IPS-20b (cell line): ENCODE results near the gene MFSD1.

ENCODE experiments used
- H3K27ac ChIP-seq: one replicate; pipeline ENCODE4 v1.5.1; 2013; ENCODE audit warnings: low read length
- H3K27me3 ChIP-seq: 2 replicates; pipeline ENCODE4 v1.6.1; 2013; ENCODE audit warnings: mild to moderate bottlenecking, low read length, inconsistent platforms; ENCODE audit not compliant: insufficient read depth
- H3K36me3 ChIP-seq: 2 replicates; pipeline ENCODE4 v1.6.1; 2013; ENCODE audit warnings: low read depth, mild to moderate bottlenecking, inconsistent platforms, low read length, moderate library complexity; ENCODE audit not compliant: insufficient read depth
- H3K4me1 ChIP-seq: 2 replicates; pipeline ENCODE4 v1.6.1; 2013; ENCODE audit warnings: mild to moderate bottlenecking, control low read depth, inconsistent platforms, low read length, moderate library complexity; ENCODE audit not compliant: insufficient read depth
- H3K4me3 ChIP-seq: 2 replicates; pipeline ENCODE4 v1.5.1; 2013; ENCODE audit warnings: mild to moderate bottlenecking, low read length, inconsistent platforms
- H3K9ac ChIP-seq: 2 replicates; pipeline ENCODE4 v1.6.1; 2013; ENCODE audit warnings: low read depth, mild to moderate bottlenecking, inconsistent platforms, low read length, moderate library complexity
- H3K9me3 ChIP-seq: 2 replicates; pipeline ENCODE4 v1.6.1; 2013; ENCODE audit warnings: mild to moderate bottlenecking, low read depth, low read length, inconsistent platforms; ENCODE audit not compliant: insufficient read depth

Gene MFSD1

DNA sequence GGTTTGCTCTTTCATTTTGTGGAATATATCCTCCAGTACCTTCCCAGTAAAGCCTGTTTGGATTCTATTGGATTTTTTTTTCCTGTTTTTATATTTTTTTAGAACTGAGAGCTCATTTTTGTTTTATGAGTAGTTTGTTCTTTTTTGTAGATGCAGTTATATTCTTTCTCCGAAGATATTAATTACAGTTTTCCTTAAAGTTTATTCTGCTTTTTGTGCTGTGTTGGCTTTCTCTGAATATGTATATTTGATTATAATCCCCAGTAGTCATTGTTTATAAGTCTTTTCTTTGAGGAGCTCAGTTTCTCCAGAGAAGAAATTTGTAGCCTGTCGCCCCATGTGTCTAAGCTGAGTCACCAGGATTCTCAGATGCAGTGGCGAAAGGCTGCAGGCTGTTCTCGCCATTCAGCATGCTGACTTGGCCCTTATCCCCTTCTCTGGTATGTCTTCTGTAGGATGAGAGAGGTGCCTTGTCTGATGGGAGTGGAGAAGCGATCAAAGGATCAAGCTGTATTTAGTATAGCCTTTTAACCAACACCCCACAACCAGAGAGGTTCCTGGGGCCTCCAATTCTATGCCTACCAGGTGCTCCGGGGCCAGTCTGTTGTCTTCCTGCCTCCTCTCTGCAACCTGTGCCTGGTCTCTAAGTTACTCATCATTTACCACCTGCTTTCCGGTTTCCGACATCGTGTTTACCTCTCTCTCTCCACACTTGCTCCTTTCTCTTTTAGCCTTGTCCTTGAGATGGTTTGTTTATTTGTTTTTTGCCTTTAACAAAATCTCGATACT is 31.7 kb upstream of the MFSD1 start:
- Histone ChIP-seq H3K4me3 (no peak overlapping the region), H3K36me3 (no peaks in the 10 kb centered on the region), H3K4me1 (peaks cover 7% of the 10 kb centered on the region; the same call in 1 of the 2 replicates), H3K27me3 (no peaks in the 10 kb centered on the region), H3K9me3 (no peaks in the 10 kb centered on the region), H3K27ac (no peak overlapping the region), H3K9ac (no peak overlapping the region)

DNA sequence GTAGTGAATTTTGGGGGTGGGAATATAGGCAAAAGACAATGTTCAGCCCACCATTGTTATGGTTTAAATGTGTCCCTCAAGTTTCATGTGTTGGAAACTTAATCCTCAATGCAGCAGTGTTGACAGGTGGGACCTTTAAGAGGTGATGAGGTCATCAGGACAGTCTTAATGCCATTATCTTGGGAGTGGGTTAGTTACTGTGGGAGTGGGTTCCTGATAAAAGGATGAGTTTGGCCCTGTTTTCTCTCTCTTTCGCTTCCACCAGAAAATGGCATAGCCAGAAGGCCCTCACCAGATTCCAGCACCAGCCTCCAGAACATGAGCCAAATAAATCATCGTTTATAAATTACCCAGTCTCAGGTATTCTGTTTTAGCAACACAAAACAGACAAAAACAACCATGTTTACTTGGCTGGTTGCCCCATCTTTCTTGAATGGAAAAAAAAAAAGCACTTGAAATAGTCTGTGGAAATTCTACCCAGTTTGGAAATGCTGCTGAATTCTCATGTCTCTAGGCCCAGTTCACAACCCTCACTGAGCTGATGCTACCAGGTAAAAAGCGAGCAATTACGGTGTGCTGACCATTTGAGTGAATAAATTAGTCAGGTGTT is 31.0 kb upstream of the MFSD1 start:
- Histone ChIP-seq H3K27ac (no peak overlapping the region), H3K27me3 (no peaks in the 10 kb centered on the region), H3K4me1 (peaks cover 7% of the 10 kb centered on the region; the same call in 1 of the 2 replicates), H3K4me3 (no peak overlapping the region), H3K9ac (no peak overlapping the region), H3K36me3 (no peaks in the 10 kb centered on the region), H3K9me3 (no peaks in the 10 kb centered on the region)

DNA sequence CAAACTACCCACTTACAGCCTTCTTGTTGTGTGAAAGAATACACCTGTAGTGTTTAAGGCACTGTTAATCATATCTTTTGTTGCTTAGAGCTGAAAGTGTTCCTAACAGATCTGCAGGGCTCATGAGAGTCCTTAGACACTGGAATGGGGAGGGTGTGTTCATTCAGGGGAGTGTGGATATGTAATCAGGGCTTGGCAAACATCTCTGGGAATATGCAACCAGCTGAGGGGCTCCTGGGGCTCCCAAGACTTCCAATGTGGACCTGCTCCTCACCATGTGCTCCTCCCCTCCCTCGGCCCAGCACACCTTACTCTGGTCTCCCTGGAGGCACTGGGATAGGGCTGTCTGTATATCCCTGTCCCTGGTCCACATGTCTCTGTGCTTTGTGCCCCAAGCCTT is 30.3 kb upstream of the MFSD1 start:
- no peaks in the 10 kb centered on the region for H3K36me3 ChIP-seq
- H3K4me1 ChIP-seq: peaks cover 7% of the 10 kb centered on the region; the same call in 1 of the 2 replicates
- H3K27me3 ChIP-seq: no peaks in the 10 kb centered on the region
- no peaks in the 10 kb centered on the region for H3K9me3 ChIP-seq
- no peak overlapping the region for H3K4me3 ChIP-seq
- H3K27ac ChIP-seq: no peak overlapping the region
- H3K9ac ChIP-seq: no peak overlapping the region

DNA sequence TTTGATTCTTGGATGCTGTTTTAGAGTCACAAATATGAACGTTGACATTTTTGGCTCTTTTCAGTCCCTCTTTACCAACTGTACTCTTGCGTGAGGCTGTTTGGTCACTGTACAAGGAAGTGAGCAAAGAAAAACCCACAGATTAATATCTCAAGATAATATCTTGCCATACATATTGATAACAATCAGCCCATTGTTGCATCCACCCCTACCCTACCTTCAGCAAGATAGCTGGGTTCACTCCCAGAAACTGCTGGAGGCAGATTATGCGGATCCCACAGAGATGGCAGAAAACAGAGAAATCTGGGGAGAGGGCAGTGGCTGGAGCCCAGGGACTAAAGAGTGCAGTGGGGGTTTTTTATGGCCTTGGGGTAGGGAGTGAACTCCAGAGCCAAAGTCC is 29.9 kb upstream of the MFSD1 start:
- H3K36me3 ChIP-seq: no peaks in the 10 kb centered on the region
- H3K4me3 ChIP-seq: no peak overlapping the region
- no peaks in the 10 kb centered on the region for H3K27me3 ChIP-seq
- H3K27ac ChIP-seq: no peak overlapping the region
- peaks cover 7% of the 10 kb centered on the region; the same call in 1 of the 2 replicates for H3K4me1 ChIP-seq
- H3K9ac ChIP-seq: no peak overlapping the region
- H3K9me3 ChIP-seq: no peaks in the 10 kb centered on the region

DNA sequence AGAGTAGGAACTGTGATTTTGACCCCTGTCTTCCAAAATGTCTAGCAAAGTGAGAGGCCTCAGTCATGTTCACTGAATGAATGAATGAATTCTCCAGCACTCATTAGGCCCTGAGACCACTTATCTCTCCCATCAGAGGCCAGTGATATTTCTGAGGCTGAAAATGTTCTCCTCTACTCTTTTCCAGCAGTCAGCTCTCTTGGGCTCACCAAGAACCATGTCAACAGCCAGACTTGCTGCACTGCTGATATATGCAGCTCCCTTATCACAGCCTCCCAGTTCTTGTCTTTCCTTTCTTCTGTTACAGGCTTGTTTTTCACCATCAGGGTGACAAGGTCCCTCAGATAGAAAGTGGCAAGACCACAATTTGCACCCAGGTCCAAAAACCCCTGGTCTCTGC is 28.7 kb upstream of the MFSD1 start:
- Histone ChIP-seq H3K4me1 (peaks cover 4% of the 10 kb centered on the region; the same call in 1 of the 2 replicates), H3K9me3 (no peaks in the 10 kb centered on the region)

DNA sequence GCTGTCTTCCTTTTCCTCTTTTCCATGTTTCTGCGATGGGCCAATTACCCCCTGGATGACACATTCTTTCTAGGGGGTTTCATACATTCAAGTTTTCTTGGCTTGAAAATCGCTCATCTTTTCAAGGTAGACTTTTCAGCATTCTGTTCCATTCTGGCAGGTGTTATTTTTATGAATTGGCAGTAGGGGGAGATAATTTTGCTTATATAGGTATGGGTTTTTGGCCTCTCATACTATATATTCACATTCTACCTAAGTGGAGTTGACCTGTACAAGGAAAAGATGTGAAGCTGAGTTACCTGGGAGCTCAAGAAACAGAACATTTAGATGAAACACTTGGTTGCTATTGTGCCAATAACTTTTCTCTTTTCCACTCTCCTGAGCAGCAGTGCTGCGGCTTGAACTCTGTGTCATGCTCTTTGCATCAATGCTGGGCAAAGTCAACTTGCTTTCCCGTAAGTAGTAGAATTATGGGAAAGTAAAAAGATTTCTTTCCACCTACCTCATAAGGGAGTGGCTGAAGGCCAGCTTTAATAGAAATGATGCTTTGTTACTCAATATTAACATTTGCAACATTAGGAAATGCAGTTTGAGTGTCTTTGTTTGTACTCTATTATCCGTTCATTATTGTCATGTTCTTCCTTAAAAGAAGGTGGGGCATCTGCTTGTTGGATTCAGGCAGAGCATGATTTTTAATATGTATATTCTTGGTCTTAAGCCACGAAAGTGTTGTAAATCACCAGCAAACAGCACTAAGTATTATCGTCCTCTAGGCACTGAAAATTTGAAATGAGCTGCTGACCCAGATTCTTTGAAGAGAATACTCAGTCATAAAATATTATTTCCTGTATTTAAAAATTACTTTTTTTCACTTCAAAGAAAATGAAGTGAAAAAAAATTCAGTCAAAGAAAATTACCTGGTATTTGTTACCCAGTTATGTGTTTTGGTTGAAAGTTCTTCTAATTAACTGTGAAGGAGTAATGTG is 27.7 kb upstream of the MFSD1 start:
- H3K27me3 ChIP-seq: no peaks in the 10 kb centered on the region
- no peak overlapping the region for H3K9ac ChIP-seq
- no peaks in the 10 kb centered on the region for H3K36me3 ChIP-seq
- no peak overlapping the region for H3K27ac ChIP-seq
- H3K4me1 ChIP-seq: peaks cover under 1% of the 10 kb centered on the region; the same call in 1 of the 2 replicates
- H3K9me3 ChIP-seq: no peaks in the 10 kb centered on the region
- no peak overlapping the region for H3K4me3 ChIP-seq

More for the DNA sequence above, 28.7 kb upstream of the MFSD1 start:
- Histone ChIP-seq H3K27me3 (no peaks in the 10 kb centered on the region), H3K36me3 (no peaks in the 10 kb centered on the region), H3K27ac (no peak overlapping the region), H3K4me3 (no peak overlapping the region), H3K9ac (no peak overlapping the region)

DNA sequence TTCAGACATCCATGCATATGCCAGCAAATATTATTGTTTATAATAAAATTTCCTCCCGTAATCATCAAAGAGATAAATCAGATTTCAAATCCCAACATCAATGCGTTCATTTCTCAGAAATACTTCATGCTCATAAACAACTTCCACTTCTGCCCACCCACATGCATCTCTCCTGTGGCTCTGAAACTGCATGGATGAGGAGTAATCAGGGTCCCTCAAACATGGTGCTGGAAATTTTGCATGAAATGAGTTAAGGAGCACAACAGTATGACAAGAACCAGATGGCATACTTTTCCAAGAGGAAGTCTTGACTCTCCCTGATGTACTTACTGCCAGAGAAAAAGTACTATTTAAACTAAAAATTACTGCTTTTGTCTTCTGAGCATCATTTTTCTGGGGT is 26.9 kb upstream of the MFSD1 start:
- H3K9ac ChIP-seq: no peak overlapping the region
- no peaks in the 10 kb centered on the region for H3K4me1 ChIP-seq
- H3K9me3 ChIP-seq: no peaks in the 10 kb centered on the region
- no peak overlapping the region for H3K27ac ChIP-seq
- no peaks in the 10 kb centered on the region for H3K27me3 ChIP-seq
- no peak overlapping the region for H3K4me3 ChIP-seq
- H3K36me3 ChIP-seq: no peaks in the 10 kb centered on the region

DNA sequence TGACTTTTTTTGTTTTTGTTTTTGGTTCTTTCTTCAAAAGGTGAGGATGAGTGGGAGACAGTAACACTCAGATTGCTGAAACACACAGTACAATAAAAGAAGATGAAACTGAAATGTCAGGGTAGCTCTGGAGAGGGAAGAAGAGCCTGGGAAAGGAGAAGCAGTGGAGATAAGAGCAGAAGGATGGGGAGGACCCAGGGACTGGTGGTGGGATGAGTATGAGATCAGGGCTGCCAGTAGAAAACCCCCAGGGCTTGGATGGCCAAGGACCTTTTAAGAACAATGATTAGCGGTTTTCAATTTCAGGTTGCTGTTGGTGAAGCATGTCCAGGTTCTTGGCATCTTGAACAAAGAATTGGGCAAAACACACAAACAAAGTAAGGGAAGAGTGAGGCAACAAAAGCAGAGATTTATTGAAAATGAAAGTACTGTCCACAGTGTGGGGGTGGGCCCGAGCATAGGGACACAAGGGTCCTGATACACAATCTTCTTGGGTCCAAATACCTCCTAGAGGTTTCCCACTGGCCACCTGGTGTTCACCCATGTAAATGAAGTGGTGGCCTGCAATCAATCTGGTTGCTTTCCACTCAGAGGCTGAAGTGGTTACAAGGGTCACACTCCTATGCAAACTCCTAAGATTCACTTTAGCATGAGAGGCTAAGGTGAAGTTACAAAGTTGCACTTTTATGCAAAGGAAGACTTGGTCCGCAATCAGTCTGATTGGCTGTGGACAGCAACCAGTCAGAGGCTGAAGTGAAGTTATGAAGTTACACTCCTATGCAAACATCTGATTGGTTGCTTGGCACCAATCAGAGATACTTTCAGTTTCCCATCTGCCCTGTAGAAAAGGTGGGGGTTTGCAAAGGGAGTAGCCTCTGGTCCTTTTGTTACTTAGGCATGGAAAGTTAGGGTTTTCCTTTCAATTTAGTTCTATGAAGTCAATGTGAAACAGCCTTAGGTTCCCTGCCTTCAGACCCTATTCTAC is 26.1 kb upstream of the MFSD1 start:
- H3K27me3 ChIP-seq: no peaks in the 10 kb centered on the region
- no peaks in the 10 kb centered on the region for H3K9me3 ChIP-seq
- no peaks in the 10 kb centered on the region for H3K36me3 ChIP-seq
- H3K27ac ChIP-seq: no peak overlapping the region
- H3K9ac ChIP-seq: no peak overlapping the region
- no peaks in the 10 kb centered on the region for H3K4me1 ChIP-seq
- H3K4me3 ChIP-seq: no peak overlapping the region

DNA sequence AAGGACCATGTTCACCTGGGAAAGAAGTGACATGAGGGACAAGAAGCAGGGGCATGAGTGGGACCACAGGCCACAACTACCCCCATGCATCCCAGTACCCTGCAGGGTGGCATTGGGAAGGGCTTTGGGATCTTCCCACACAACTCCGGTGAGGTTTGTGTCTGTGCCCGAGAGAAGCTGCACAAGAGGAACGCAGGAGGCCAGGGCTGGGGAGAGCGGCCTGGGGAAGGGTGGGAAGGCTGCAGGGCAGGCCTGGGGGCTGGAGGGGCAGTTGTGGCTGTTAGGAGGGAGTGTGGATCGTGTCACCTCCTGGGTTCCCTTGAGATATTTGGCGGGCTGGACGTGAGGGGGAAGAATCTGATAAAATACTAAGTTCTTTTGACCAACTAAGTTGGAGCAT is 25.3 kb upstream of the MFSD1 start:
- Histone ChIP-seq H3K27me3 (no peaks in the 10 kb centered on the region), H3K36me3 (no peaks in the 10 kb centered on the region), H3K9ac (no peak overlapping the region), H3K4me3 (no peak overlapping the region), H3K9me3 (no peaks in the 10 kb centered on the region), H3K4me1 (no peaks in the 10 kb centered on the region), H3K27ac (no peak overlapping the region)

DNA sequence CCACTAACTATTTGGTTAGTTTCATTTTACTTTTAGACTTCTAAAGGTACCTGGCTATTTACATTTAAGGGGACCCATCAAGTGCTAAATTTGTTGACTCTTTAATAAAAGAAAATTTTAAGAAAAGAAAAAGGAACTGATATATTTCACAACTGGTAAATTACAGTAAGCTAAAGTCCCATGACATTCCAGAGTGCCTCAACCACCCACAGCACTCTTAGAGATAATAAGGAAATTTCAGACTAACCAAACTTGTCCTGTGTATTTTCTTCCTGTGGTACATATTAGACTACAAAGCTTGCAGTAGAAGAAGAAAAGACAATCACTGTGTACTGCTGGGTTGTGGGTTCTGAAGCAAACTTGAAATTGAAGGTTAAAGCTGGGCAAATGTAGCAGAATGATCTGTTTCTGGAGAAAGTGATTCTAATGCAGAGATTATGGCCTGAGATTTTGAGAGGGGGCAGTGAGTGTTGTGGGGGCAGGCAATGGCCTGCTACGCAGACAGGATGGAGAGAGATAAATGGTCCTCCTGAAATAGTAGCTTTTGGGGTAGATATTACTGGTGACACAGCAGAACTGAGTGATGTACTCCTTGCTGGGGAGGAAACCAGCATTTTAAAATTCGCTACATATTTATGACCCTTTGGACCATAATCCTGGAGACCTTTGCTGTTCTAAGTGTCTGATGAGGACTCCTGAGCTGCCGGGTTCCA is 24.5 kb upstream of the MFSD1 start:
- no peak overlapping the region for H3K9ac ChIP-seq

More for the DNA sequence above, 24.5 kb upstream of the MFSD1 start:
- Histone ChIP-seq H3K27ac (no peak overlapping the region), H3K36me3 (no peaks in the 10 kb centered on the region), H3K9me3 (no peaks in the 10 kb centered on the region), H3K27me3 (no peaks in the 10 kb centered on the region), H3K4me1 (no peaks in the 10 kb centered on the region), H3K4me3 (no peak overlapping the region)
